GM18505 (cell line): Measurements from ENCODE around the gene ITGA3.

ENCODE experiments used
- ATAC-seq: cut with Tn5 transposase; IDR thresholded peaks from one replicate; pipeline ENCODE4 v1.9.1; 2021; ENCODE audit not compliant: unreplicated experiment
- POLR2A ChIP-seq: IDR thresholded peaks from 4 replicates; pipeline ENCODE4 v1.6.1; 2011; ENCODE audit warnings: borderline replicate concordance; ENCODE audit not compliant: insufficient read depth, insufficient read length; ENCODE audit errors: extremely low read depth

Gene ITGA3

GRCh38 chr17:50055426-50056216 lies at the start of gene ITGA3:
Gene ITGA3, plus strand, starts transcription at chr17:50056110. Its CDS starts 330 bp downstream, at chr17:50056440.
- ATAC-seq: peak; percentile 36
- no peak for TF ChIP-seq POLR2A

GRCh38 chr17:50009282-50009681 lies 46.6 kb upstream of the ITGA3 start:
- no peak for TF ChIP-seq POLR2A

GRCh38 chr17:50013079-50013478 lies 42.8 kb upstream of the ITGA3 start:
- no peak for ATAC-seq
- TF ChIP-seq POLR2A: no peak

More at GRCh38 chr17:50009282-50009681, 46.6 kb upstream of the ITGA3 start:
- ATAC-seq: no peak

GRCh38 chr17:50014471-50015088 lies 41.3 kb upstream of the ITGA3 start:
- no peak for ATAC-seq
- TF ChIP-seq POLR2A: no peak

- TF ChIP-seq POLR2A: no peak
- no peak for ATAC-seq
These were observed 40.8 kb upstream of the ITGA3 start for GRCh38 chr17:50015146-50015545.

- no peak for ATAC-seq
- no peak for TF ChIP-seq POLR2A
These were observed 37.0 kb upstream of the ITGA3 start for GRCh38 chr17:50018909-50019308.

- no peak for TF ChIP-seq POLR2A
- no peak for ATAC-seq
These were observed 34.9 kb upstream of the ITGA3 start for GRCh38 chr17:50020841-50021599.

- no peak for TF ChIP-seq POLR2A
- no peak for ATAC-seq
These were observed 34.1 kb upstream of the ITGA3 start for GRCh38 chr17:50021681-50022370.

- no peak for ATAC-seq
- TF ChIP-seq POLR2A: no peak
These were observed 33.3 kb upstream of the ITGA3 start for GRCh38 chr17:50022463-50023130.

GRCh38 chr17:50023520-50023919 lies 32.4 kb upstream of the ITGA3 start:
- TF ChIP-seq POLR2A: no peak
- no peak for ATAC-seq

GRCh38 chr17:50024808-50025207 lies 31.1 kb upstream of the ITGA3 start:
- ATAC-seq: no peak
- no peak for TF ChIP-seq POLR2A

- ATAC-seq: no peak
These were observed 29.7 kb upstream of the ITGA3 start for GRCh38 chr17:50026046-50026675.

More at GRCh38 chr17:50026046-50026675, 29.7 kb upstream of the ITGA3 start:
- no peak for TF ChIP-seq POLR2A
